Kasumi-1 (cell line): ENCODE data around the gene GSTO1.

Source experiments
- DNase-seq, 2 experiments: peaks; one replicate each; lab custom pipeline; 2025; lab: John Stamatoyannopoulos, UW

The GSTO1 gene

DNA sequence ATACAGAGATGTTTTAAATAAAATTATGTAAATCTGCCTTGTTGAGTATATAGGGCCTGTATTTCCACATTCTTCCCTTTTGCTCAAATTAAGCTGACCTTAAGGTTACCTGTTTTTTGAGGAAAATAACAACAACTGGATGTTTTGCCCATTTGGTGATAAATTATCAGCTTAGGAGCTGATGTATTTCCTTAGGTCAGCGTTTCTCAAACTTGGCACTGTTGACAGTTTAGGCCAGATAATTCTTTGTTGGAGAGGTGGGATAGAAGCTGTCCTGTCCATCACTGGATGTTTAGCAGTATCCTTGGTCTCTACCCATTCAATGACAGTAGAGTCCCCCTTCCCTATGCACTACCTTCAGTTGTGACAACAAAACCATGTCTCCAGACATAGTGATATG, 21.5 kb downstream of the GSTO1 start:
- DNase-seq = no peak

DNA sequence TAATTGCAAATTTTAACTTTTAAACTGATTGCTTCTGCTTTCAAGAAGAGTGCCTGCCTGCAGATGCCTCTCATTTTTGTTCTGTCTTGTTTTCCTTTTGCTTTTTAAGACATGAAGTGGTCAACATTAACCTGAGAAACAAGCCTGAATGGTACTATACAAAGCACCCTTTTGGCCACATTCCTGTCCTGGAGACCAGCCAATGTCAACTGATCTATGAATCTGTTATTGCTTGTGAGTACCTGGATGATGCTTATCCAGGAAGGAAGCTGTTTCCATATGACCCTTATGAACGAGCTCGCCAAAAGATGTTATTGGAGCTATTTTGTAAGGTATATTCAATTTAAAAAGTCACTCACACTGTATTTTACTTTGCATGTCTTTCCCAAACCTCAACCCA, 23.1 kb downstream of the GSTO1 start:
- DNase-seq = no peak

- no peak for DNase-seq
These were observed 25.0 kb downstream of the GSTO1 start for GRCh38 chr10:104279550-104280259.

DNA sequence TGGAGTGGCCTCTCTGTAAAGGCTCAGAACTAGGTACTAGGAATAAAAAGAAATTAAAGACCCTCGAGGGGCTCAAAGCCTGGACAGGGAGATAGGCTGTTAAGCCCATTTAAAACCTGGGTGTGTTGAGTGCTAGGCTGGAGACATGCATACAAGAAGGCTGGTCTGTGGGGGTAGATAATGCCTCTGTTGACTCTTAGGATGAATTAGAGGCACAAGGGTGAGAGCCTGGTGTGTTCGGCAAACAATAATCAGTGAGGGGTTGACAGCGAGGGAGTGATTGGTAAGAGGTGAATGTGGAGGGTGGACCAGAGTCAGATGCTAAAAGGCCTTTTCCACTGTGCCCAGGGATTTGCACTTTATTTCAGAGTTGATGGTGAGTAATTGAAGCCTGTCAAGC, 27.0 kb downstream of the GSTO1 start:
- no peak for DNase-seq

- no peak for DNase-seq
These were observed 30.2 kb downstream of the GSTO1 start for GRCh38 chr10:104284846-104285245.

DNA sequence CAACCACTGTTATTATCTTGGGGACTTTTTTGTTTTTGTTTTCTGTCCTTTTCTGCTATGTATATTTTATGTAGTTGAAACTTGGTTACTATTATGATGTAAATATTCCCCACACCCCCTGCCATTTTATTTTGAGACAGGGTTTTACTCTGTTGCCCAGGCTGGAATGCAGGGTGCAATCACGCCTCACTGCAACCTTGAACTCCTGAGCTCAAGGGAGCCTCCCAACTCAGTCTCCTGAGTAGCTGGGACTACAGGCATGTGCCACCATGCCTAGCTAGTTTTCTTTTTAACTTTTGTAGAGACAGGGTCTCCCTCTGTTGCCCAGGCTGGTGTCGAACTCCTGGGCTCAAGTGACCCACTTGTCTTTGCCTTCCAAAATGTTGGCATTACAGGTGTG, 32.2 kb downstream of the GSTO1 start:
- DNase-seq = no peak

- no peak for DNase-seq
These were observed 33.7 kb downstream of the GSTO1 start for GRCh38 chr10:104288355-104288754.

GRCh38 chr10:104291439-104291951, 36.8 kb downstream of the GSTO1 start:
- peak; percentile 97 to 98 for DNase-seq

DNA sequence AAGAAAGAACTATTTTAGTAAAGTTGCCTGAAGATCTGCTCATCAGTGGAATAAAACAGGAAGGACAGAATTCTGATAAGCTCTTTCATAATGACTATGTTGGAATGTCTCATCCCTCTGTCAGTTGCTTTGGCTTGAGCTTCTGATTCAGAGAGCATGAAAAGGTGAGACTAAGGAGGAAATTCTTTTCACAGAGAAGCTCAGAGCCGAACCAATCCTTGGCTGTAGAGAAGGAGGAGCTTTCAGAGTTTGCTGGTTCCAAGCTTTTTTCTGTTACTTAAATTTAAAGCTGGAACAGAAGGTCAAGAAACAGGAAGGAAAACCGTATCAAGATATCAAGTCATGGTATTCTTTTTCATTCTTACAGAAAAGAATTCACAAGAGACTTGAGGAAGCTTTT, 38.3 kb downstream of the GSTO1 start:
- no peak for DNase-seq

- DNase-seq = no peak
These were observed 39.2 kb downstream of the GSTO1 start for GRCh38 chr10:104293781-104294321.

- no peak for DNase-seq
These were observed 42.2 kb downstream of the GSTO1 start for GRCh38 chr10:104296687-104297436.

- peak; percentile 12 to 45 for DNase-seq
These were observed 43.3 kb downstream of the GSTO1 start for GRCh38 chr10:104297697-104298660.

- DNase-seq = no peak
These were observed 44.6 kb downstream of the GSTO1 start for GRCh38 chr10:104299031-104299904.

GRCh38 chr10:104300002-104300735, 45.5 kb downstream of the GSTO1 start:
- no peak for DNase-seq

GRCh38 chr10:104300736-104301292, 46.1 kb downstream of the GSTO1 start:
- DNase-seq = no peak

DNA sequence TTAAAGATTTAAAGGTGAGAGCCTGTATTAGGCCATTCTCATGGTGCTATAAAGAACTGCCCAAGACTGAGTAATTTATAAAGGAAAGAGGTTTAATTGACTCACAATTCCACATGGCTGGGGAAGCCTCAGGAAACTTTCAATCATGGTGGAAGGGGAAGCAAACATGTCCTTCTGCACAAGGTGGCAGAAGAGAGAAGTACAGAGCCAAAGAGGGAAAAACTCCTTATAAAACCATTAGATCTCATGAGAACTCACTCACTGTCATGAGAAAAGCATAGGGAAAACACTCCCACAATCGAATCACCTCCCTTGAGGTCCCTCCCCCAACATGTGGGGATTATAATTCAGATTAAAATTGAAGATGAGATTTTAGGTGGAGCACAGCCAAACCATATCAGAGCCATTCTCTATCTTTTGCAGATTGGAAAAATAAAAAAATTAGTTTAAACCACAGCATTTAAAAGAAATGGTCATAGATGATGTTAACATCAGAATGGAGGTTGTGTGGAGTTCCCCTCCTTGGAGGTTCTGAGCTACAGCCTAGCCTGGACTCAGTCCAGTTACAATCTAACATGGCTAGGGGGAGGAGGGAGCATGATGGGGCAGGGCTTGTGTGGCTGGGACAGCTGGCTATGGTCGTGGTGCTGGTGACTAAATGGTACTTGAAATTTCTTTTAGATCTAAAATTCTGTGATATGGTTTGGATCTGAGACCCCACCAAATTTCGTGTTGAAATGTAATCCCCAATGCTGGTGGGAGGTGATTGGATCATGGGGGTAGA, 47.4 kb downstream of the GSTO1 start:
- DNase-seq = no peak

GRCh38 chr10:104303594-104304355, 49.1 kb downstream of the GSTO1 start:
- DNase-seq = no peak

- DNase-seq = no peak
These were observed 49.7 kb downstream of the GSTO1 start for GRCh38 chr10:104304356-104304745.
